ENCODE data around the gene USP12. TPM values are rescaled to one million over a fixed set of nuclear protein-coding genes. Genes with fewer than 3 reads are reported as not detected.

Gene USP12
- total and polyA plus RNA-seq, 2 experiments from 2014 or later, result 18.4 to 39.3 TPM

DNA sequence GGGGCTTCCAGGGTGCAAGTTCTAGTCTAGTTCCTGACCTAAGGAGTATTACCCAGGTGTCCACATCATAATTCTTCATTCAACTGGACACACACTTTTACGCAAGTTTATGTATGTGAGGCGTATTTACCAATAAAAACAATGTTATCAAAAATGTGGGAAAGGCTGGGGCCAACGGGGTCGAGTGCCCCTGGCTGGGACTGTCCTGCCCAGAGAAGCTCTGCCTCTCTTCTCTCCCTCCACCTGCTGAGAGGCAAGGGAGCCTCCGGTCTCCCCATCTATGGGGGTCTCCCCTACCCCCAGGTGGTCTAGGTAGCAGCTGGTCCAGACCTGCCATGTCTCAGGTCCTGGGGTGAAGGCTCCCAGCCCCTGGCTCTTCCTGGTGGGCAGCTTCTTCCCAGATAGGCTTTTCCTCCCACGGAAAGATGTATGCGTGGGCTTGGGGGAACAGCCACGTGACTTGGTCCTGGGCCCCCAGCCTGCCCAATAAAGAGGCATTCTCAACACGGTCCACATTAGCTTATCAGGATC, 132.4 kb downstream of the USP12 start (continued):
- TF ChIP-seq, protein P1, sequence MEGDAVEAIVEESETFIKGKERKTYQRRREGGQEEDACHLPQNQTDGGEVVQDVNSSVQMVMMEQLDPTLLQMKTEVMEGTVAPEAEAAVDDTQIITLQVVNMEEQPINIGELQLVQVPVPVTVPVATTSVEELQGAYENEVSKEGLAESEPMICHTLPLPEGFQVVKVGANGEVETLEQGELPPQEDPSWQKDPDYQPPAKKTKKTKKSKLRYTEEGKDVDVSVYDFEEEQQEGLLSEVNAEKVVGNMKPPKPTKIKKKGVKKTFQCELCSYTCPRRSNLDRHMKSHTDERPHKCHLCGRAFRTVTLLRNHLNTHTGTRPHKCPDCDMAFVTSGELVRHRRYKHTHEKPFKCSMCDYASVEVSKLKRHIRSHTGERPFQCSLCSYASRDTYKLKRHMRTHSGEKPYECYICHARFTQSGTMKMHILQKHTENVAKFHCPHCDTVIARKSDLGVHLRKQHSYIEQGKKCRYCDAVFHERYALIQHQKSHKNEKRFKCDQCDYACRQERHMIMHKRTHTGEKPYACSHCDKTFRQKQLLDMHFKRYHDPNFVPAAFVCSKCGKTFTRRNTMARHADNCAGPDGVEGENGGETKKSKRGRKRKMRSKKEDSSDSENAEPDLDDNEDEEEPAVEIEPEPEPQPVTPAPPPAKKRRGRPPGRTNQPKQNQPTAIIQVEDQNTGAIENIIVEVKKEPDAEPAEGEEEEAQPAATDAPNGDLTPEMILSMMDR (conservative IDR thresholded peaks at IDR 0.05; ENCODE audit: low read depth in 2 of 2), result no peak
- TF ChIP-seq CREB1 (CRISPR knock-in tag; IDR thresholded peaks at IDR 0.05; ENCODE audit: low read depth), result no peak
- TF ChIP-seq, protein P2, sequence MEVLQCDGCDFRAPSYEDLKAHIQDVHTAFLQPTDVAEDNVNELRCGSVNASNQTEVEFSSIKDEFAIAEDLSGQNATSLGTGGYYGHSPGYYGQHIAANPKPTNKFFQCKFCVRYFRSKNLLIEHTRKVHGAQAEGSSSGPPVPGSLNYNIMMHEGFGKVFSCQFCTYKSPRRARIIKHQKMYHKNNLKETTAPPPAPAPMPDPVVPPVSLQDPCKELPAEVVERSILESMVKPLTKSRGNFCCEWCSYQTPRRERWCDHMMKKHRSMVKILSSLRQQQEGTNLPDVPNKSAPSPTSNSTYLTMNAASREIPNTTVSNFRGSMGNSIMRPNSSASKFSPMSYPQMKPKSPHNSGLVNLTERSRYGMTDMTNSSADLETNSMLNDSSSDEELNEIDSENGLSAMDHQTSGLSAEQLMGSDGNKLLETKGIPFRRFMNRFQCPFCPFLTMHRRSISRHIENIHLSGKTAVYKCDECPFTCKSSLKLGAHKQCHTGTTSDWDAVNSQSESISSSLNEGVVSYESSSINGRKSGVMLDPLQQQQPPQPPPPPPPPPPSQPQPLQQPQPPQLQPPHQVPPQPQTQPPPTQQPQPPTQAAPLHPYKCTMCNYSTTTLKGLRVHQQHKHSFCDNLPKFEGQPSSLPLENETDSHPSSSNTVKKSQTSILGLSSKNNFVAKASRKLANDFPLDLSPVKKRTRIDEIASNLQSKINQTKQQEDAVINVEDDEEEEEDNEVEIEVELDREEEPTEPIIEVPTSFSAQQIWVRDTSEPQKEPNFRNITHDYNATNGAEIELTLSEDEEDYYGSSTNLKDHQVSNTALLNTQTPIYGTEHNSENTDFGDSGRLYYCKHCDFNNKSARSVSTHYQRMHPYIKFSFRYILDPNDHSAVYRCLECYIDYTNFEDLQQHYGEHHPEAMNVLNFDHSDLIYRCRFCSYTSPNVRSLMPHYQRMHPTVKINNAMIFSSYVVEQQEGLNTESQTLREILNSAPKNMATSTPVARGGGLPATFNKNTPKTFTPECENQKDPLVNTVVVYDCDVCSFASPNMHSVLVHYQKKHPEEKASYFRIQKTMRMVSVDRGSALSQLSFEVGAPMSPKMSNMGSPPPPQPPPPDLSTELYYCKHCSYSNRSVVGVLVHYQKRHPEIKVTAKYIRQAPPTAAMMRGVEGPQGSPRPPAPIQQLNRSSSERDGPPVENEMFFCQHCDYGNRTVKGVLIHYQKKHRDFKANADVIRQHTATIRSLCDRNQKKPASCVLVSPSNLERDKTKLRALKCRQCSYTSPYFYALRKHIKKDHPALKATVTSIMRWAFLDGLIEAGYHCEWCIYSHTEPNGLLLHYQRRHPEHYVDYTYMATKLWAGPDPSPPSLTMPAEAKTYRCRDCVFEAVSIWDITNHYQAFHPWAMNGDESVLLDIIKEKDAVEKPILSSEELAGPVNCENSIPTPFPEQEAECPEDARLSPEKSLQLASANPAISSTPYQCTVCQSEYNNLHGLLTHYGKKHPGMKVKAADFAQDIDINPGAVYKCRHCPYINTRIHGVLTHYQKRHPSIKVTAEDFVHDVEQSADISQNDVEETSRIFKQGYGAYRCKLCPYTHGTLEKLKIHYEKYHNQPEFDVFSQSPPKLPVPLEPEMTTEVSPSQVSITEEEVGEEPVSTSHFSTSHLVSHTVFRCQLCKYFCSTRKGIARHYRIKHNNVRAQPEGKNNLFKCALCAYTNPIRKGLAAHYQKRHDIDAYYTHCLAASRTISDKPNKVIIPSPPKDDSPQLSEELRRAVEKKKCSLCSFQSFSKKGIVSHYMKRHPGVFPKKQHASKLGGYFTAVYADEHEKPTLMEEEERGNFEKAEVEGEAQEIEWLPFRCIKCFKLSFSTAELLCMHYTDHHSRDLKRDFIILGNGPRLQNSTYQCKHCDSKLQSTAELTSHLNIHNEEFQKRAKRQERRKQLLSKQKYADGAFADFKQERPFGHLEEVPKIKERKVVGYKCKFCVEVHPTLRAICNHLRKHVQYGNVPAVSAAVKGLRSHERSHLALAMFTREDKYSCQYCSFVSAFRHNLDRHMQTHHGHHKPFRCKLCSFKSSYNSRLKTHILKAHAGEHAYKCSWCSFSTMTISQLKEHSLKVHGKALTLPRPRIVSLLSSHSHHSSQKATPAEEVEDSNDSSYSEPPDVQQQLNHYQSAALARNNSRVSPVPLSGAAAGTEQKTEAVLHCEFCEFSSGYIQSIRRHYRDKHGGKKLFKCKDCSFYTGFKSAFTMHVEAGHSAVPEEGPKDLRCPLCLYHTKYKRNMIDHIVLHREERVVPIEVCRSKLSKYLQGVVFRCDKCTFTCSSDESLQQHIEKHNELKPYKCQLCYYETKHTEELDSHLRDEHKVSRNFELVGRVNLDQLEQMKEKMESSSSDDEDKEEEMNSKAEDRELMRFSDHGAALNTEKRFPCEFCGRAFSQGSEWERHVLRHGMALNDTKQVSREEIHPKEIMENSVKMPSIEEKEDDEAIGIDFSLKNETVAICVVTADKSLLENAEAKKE (CRISPR knock-in tag; IDR thresholded peaks at IDR 0.05), result no peak
- no peak for TF ChIP-seq STAT1 (IDR thresholded peaks at IDR 0.05; ENCODE audit: unreplicated experiment)

DNA sequence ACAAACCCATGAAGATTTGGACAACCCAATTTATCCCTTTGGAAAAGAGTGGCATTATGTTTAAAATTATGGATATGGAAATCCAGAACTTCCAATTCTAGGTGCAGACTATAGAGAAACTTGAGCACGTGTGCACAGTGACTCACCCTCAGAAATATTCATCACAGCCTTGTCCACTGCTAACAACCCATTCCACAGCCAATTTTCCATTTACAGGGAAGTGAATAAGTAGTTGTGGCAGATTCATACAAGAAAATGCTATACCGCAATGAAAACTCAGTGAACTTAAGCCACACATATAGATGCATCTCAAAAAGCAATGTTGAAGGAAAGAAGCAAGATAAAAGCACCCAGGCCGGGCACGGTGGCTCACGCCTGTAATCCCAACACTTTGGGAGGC, 133.3 kb downstream of the USP12 start:
- H3K27me3 Mint-ChIP-seq (ENCODE audit: insufficient read depth, low read depth, poor library complexity), result peaks cover 20% of the 10 kb centered on the region
- no peak for TF ChIP-seq CREB1 (CRISPR knock-in tag; IDR thresholded peaks at IDR 0.05; ENCODE audit: low read depth)
- no peak for TF ChIP-seq STAT1 (IDR thresholded peaks at IDR 0.05; ENCODE audit: unreplicated experiment)
- TF ChIP-seq ZNF114 (CRISPR knock-in tag; IDR thresholded peaks at IDR 0.05), result no peak
- TF ChIP-seq EZH2phosphoT487 (IDR thresholded peaks at IDR 0.05; ENCODE audit: unreplicated experiment), result no peak
- TF ChIP-seq NANOG (IDR thresholded peaks at IDR 0.05; ENCODE audit: borderline replicate concordance), result no peak
- TF ChIP-seq ZNF331 (CRISPR knock-in tag; IDR thresholded peaks at IDR 0.05; ENCODE audit: low read depth), result no peak
- no peak for TF ChIP-seq EZH2 (IDR thresholded peaks at IDR 0.05; ENCODE audit: low read depth, unreplicated experiment)
- TF ChIP-seq, protein P1 (conservative IDR thresholded peaks at IDR 0.05; ENCODE audit: low read depth in 2 of 2), result no peak
- no peak for TF ChIP-seq POLR2AphosphoS5 (IDR thresholded peaks at IDR 0.05; ENCODE audit: low read depth)
- TF ChIP-seq, protein P3, sequence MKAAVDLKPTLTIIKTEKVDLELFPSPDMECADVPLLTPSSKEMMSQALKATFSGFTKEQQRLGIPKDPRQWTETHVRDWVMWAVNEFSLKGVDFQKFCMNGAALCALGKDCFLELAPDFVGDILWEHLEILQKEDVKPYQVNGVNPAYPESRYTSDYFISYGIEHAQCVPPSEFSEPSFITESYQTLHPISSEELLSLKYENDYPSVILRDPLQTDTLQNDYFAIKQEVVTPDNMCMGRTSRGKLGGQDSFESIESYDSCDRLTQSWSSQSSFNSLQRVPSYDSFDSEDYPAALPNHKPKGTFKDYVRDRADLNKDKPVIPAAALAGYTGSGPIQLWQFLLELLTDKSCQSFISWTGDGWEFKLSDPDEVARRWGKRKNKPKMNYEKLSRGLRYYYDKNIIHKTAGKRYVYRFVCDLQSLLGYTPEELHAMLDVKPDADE (IDR thresholded peaks at IDR 0.05), result no peak

More for the DNA sequence above, 133.3 kb downstream of the USP12 start:
- Histone ChIP-seq H3K27me3 (ENCODE audit: insufficient read depth) (no peaks in the 10 kb centered on the region), H3K4me3 (no peak overlapping the region), H3K36me3 (ENCODE audit: insufficient read depth) (no peaks in the 10 kb centered on the region), H3K79me2 (replicated peaks; ENCODE audit: insufficient read depth) (no peaks in the 10 kb centered on the region), H3K27ac (ENCODE audit: low read depth) (no peak overlapping the region), H3F3A (replicated peaks; ENCODE audit: low read depth) (no peaks in the 10 kb centered on the region), H3K9me2 (ENCODE audit: insufficient read depth) (no peaks in the 10 kb centered on the region), H3K4me1 (ENCODE audit: insufficient read depth) (peaks cover 27% of the 10 kb centered on the region), H2AFZ (no peak overlapping the region), H3K4me2 (no peak overlapping the region), H4K20me1 (replicated peaks; ENCODE audit: insufficient read depth) (no peaks in the 10 kb centered on the region)
- H3K9me3 Mint-ChIP-seq, result no peaks in the 10 kb centered on the region
- H3K4me3 Mint-ChIP-seq, result no peak overlapping the region
- H3K27ac Mint-ChIP-seq, result no peak overlapping the region
- no peak for DNase-seq (ENCODE audit: low spot score)
- no peak for ATAC-seq
- peaks cover 43% of the 10 kb centered on the region for H3K4me1 Mint-ChIP-seq
- no peaks in the 10 kb centered on the region; the same call in 2 of the 3 replicates for H3K36me3 Mint-ChIP-seq (ENCODE audit: low read depth)

Measured in GM23338 (cell line).